Ammon's horn (tissue), 1 donor: ENCODE results near the gene PJA2.
A peak's percentile ranks its signal among the peaks of the same experiment; 100 is the strongest.
"Not testable (repeated sequence)": the region's sequence is repeated elsewhere in the genome, so short reads cannot be mapped to it uniquely, and the experiment has no call there.

Experiments used
- DNase-seq: peaks from one replicate; pipeline ENCODE4 v3.0.0-alpha.2; 2016; ENCODE audit warnings: low spot score

The PJA2 gene, protein sequence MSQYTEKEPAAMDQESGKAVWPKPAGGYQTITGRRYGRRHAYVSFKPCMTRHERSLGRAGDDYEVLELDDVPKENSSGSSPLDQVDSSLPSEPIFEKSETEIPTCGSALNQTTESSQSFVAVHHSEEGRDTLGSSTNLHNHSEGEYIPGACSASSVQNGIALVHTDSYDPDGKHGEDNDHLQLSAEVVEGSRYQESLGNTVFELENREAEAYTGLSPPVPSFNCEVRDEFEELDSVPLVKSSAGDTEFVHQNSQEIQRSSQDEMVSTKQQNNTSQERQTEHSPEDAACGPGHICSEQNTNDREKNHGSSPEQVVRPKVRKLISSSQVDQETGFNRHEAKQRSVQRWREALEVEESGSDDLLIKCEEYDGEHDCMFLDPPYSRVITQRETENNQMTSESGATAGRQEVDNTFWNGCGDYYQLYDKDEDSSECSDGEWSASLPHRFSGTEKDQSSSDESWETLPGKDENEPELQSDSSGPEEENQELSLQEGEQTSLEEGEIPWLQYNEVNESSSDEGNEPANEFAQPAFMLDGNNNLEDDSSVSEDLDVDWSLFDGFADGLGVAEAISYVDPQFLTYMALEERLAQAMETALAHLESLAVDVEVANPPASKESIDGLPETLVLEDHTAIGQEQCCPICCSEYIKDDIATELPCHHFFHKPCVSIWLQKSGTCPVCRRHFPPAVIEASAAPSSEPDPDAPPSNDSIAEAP

DNA sequence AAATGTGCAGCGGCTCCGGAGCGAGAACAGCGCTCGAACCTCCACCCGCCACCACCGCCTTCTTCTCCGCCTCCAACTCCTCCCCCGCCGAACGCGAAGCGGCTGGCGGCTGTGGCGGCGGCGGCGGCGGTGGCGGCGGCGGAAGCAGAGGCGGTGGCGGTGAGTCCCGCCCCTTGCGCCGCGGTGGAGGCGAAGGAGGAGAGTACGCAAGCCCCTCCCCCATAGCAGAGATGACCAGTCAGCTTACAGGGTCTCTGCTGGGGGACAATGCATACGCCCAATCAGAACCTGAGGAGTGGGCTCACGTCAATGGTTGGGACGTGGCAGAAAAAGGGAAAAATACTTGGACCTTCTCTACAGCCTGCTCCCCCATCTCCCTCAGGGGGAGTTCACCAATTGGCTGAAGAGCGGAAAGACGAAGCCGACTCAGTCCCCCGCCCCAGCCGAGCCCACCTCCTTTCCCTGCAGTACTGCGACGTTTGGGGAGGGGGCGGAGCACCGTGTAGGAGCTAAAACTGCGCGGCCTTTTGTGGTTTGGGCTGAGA lies at the start of gene PJA2:
Gene PJA2 (minus strand): TSS at position 131 of the 545 bp plus-strand sequence. CDS start 26,541 bp downstream, outside the sequence.
- DNase-seq = peak; percentile 100

DNA sequence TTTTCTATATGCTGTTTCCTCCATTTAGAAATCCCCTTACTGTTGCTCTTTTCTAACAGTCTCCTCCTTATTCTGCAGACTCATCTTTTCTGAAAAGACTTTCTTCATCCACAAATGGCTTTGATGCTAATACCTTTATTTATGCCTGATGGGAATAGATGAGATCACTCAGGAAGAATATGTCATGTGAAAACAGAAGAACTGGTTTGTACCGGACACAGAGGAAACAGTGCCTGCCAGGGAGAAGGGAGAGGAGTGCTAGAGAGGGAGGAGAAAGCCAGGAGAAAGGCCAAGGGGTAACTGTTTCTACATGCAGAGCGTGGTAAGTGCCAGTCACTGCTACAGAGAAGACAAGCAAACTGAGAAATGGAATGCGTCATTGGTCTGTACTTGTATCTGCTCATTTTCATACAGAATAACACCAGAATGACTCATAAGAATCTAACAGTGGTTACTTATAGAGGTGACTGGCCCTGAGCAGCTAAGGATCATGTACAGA lies 45.9 kb upstream of the PJA2 start:
- DNase-seq = peak; percentile 33

DNA sequence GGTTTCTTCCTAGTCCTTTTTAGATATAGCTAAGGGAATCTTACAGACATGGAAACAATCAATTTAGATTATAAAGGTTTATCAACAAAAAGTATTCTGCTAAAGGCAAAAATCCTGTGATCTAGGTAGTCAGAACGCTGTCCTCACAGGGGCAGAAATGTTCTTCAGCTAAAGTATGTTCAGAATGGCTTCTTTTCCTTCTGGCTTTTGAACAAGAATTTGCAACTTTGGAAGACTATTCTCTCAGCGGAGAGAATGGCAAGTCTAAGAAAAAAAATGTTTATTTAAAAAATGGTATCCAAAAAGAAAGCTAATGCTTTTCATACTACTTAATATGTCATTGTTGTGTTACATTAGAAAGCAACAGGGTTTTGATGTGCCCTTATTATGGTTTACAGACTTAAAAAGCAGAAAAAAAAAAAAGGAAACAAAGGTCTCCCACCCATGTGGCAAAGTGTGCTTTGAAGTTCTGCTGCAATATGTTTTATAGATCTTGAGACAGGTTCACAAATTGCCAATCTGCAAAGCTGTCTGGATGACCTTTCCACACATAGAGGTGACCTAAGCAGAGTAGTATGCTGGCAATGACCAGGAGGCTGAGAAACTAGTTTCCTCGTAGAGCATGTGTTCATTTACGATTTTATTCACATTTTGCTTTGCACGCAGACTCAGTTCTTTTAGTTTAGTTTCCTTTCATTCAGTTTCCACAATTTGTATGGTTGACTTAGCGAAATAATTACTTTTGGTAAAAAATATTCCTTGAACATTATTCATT lies 45.1 kb upstream of the PJA2 start:
- DNase-seq = no peak

DNA sequence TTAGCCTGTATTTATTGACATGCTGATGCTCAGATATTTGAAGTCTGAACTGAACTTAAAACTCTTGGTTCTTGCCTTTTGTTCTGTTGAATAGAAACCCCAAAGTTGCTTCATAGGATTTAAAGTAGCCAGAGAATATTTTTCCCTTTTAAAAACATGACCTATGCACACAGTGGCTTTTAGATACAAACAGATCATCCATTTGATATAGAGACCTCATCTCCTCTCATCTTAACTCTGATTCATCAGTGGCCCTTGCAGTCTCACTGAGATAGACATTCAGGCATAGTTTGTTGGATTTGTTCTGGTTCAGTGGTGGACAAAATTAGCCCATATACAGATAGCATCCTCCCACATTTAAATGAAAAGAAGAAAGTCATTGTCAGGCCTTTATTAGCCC lies 43.5 kb upstream of the PJA2 start:
- DNase-seq = no peak

DNA sequence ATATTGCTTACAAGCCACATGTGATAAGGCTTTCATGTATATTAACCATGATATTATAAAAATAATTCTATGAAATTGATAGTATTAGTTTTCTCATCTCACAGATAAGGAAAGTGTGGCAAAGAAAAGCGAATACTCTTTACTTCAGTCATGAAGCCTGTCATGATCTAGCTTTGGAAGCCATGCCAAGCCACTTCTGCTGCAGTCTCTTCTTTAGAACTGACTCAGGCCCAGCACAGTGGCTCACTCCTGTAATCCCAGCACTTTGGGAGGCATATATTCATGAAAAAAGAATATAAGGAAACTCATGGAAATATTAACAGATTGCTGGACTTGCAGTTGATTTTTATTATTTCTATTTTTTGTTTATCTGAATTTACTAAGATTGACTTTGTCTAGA lies 42.9 kb upstream of the PJA2 start:
- no peak for DNase-seq

DNA sequence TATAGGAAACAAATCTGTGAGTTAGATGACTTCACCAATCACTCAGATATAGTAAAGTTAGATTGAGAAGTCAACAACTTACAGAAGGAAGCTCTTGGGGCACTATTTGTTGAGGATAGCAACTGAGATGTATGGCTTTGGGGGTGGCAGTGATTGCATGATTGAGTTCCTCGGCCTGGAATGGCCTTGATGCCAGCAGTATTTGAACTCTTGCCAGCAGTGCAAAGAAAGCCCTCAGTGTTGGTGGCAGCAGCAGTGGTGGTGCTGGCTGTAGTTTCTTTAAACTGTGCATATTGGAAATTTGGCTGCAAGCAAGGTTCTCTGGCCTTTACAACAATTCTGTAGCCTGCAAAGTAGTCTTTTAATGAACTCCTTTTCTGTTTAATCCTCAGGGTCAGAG lies 41.4 kb upstream of the PJA2 start:
- DNase-seq = peak; percentile 90

DNA sequence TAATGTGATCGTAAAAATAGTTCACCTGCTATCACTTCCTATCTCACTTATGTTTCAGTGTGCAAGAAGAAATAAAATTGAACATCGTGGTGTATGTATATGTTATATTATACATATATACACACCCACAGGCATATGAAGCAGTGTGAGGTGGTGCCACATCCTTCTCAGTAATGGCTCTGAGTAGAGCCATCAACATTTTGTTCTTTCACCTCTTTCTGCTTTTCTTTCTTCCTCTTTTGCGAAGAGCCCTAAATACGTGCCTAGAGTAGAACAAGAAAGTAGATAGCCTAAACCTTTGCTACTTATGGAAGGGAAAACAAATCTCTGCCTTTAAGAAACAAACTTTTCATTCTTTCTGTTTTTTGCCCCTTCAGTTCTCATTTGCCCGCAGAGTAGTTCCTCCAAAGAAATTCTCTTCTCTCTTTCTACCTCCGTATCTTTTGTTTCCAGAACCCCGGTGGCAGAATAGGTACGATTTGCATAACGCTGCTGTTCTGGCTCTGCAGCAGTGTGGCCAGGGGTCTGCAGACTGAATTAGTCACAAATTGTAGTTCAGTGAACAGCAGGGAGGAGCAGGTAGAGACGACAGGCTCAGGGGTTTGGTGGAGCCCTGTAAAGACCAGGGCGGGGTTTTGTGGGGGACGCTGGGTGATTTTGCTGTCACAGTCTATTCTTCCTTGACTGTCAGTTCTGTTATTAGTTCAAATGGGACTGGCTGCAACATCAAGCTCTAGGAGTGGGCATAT lies 40.5 kb upstream of the PJA2 start:
- DNase-seq = no peak

DNA sequence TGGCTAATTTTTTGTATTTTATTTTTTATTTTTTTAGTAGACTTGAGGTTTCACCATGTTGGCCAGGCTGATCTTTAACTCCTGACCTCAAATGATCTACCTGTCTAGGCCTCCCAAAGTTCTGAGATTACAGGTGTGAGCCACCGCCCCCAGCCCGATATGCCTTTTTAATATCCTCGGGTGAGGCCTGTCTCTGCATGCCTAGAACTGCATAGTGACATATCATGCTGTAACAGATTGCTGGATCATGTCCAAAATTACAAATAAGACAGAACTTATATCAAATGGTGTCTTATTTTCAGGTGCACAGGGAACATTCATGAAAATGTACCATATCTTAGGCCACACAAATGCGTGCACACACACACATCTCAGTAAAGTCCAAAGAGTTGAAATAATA lies 39.1 kb upstream of the PJA2 start:
- DNase-seq = no peak

DNA sequence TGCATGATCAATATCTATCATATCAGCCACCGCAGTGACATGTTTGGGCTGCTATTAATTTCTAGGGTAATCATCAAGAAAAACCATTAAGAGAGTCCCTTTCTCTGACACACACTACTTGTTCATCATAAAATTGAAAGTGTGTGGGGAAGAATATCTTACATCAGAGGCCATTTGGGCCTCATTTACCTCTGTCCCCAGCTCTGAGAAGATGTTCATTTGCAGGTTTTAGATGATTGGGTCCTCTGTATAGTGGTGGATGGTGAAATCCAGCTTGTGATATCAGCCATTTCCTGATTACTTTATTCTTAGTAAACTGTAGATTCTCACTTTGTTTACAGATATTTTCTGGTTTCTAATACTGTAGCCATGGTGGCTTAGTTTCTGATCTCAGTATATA lies 29.8 kb upstream of the PJA2 start:
- DNase-seq = no peak

DNA sequence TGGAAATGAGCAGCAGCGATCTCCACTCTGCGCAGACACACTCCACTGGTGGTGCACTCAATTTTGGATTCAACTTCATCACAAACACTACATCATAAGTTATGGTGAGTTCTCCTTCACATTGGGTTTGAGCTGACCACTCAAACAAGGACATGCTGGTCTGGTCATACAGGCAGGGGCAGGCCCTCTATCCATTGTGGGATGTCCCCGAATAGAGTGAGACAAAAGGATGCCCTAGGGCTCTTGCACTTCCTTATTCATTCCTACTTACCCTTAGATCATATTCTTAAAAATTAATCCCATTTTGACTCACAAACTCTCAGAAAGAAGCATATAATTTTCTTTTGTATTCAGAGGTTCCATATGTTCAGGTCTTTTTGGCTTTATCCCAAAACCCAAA lies 16.3 kb upstream of the PJA2 start:
- no peak for DNase-seq

DNA sequence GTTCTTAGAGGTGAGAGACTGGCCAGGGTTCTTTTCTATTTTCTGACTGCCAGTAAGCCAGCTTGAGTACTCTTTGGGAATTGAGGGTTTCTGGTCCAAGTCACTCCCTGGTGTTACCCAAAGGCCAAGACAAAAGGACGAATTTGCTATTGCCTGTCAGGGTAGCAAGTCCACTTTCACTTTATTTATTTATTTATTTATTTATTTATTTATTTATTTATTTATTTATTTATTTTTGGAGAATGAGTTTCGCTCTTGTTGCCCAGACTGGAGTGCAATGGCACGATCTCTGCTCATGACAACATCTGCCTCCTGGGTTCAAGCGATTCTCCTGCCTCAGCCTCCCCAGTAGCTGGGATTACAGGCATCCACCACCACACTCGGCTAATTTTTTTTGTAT lies 15.7 kb upstream of the PJA2 start:
- not testable (repeated sequence) for DNase-seq

DNA sequence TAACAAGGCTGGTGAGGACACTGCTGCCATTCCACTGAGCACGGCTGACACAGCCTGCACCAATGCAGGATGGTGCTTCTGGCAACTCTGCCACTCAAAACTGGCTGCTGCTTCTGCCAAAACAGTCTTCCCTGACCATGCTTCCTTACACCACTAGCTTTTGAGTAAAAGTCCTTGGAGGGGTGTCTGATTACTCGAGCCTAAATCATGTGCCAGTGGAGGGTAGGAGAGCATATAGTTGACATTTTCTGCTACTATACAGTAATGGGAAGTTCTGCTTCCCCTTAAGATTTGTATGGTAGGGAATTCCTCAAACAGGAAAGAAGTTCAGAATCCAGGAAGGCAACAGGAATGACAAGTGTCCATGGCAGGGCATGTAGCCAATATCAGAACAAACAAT lies 12.2 kb upstream of the PJA2 start:
- no peak for DNase-seq

DNA sequence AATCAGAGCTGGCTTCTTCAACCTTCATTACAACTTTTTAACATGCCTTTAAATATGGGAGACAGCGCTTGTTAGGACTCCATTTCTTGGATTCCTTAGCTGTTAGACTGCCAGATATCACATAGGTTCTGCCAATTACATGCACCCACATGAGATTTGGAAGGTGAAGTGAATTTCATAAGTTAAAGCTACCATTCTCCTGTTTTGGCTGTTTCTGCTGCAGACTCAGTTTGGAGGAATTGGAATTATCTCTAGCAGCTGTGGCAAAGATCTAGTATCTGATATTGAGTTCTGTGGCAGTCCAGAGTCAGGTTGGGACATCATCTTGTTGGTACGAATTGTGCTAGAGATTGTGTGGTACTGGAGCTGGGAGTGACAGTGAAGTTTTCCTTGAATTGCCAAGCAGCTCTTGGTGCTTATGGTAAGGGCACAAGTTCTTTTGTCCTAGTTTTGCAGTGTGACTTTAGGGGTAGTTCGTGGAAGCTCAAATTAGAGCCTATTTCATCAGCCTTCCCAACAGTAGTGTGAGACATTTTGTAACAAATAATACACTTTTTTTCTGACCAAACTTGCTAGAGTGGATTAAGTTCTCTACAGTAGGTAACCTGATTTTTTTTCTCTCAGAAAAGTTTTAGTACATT lies 9.1 kb upstream of the PJA2 start:
- no peak for DNase-seq

DNA sequence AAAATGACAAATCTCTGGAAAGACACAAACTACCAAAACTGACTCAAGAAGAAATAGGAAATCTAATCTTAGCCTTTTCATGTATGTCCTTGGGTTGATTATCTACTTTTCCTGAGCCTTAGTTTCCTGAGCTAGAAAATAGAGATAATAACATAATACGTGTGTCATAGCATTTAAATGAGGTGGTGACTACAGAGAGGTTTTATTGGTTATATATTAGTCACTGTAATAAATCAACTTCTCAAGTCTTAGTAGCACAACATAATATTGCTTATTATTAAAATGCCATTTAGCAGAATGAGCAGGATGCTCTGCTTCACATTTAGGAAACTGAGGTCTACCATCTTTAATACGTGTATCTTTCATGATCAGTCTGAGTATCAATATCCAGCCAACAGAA lies 7.1 kb upstream of the PJA2 start:
- DNase-seq = no peak

DNA sequence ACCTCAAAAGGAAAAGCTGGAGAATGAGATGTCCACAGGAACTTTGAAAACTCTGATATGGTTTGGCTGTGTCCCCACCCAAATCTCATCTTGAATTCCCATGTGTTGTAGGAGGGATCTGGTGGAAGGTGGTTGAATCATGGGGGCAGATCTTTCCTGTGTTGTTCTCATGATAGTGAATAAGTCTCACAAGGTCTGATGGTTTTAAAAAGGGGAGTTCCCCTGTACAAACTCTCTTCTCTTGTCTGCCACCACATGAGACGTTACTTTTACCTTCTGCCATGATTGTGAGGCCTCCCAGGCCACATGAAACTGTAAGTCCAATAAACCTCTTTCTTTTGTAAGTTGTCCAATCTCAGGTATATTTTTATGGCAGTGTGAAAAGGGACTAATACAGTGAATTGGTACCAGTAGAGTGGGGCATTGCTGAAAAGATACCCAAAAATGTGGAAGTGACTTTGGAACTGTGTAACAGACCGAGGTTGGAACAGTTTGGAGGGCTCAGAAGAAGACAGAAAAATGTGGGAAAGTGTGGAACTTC lies 4.2 kb upstream of the PJA2 start:
- not testable (repeated sequence) for DNase-seq

DNA sequence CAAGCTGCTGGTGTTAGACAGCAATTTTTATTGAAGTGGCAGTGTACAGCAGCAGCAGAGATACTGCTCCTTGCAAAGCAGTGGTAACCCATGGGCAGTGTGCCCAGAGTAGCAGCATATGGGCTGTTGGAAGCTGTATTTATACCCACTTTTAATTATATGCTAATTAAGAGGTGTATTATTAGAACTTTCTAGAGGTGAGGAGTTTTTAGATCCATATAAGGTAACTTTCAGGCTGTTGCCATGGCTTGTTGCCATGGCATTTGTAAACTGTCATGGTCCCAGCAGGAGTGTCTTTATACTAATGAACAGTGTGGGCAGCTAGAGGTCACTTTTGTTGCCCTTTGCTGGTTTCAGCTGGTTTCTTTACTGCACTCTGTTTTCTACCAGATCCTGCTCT lies 3.7 kb upstream of the PJA2 start:
- peak; percentile 35 for DNase-seq

DNA sequence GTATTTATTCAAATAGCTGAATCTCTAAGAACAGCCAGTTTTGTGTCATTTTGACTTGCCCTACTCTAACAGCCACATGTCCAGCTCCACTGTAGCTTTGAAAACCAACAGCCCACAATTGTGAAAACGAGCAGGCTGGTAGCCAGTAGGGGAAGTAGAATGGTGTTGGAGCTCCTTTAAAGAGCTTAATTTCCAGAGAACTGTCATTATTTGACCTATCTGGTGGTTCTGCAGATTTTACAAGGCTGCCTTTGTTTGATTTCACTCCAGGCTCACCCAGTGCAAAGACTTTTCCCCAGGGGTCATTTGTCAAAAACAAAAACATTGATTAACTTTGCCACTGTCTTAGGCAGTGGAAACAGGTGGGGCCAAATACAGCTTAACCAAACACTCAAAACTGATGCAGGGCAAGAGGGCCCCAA lies 3.2 kb upstream of the PJA2 start:
- DNase-seq = peak; percentile 40

DNA sequence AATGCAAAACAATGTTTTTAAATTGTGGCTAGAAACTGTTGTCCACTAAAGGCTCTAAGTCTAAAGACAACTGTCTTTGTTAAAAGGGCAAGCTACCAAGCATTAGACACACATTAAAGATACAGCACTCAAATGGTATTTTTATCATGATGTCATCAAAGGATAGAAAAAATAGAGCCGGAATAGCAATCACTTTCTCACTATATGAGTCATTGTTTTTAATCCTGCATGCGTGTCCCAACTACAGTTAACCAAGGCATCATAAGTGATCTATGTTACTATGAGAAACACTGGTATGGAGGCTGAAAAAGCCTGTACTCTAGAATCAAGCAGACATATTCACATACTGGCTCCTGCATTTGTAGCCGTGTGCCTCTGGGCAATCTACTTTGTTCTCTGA lies 1.9 kb upstream of the PJA2 start:
- DNase-seq = no peak

DNA sequence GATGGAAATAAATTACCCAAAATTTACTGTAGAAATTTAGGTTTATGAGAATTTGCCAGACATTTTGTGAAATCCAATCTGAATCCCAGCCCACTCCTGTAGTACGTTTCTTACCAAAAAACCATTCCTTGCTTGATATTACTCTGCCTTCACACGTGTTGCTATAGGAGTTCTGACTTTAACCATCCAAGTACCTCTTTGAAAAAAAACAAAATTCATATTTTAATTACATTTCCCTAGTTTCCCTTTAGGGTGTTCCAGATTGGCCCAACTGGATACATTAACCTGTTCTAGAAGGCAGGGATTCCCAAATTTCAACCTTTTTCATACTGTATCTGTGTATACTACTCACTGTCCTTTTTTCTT lies 1.4 kb upstream of the PJA2 start:
- no peak for DNase-seq

DNA sequence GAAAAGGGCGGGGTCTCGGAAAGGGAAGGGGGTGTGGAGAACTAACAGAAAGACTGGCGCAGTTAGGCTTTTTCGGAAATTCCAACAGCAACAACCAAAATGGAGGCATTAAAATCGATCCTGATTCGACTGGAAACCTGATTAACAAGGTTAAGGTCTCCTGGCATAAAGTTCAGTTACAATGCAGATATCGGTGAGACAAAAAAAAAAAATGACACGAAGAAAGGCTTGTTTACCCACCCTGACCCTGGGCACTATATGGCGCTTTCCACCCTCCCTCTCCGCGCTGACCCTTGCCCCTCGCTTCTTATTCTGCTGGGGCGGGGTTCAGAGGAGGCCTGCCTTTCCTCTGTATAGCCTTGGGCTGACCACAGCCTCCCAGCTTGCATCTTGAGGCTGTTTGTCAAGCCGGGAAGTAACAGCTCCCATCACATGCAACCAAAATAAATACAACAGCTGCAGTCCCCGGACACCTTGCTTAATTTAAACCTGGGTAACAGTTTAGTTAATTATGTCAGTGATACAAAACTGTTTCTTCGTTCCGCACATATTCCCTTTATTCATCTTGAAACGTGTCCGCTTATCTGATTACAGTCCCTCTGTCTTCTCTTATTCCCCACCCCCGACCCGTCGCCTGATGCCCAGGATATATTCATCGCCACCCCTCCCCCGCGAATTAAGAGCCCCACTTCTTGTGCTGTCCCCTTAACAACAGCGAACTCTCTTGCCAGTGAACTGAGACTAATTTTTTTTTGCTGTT lies 795 bp upstream of the PJA2 start:
- peak; percentile 82 for DNase-seq
